ENCODE data around the gene LRRC8E.

Gene LRRC8E

DNA sequence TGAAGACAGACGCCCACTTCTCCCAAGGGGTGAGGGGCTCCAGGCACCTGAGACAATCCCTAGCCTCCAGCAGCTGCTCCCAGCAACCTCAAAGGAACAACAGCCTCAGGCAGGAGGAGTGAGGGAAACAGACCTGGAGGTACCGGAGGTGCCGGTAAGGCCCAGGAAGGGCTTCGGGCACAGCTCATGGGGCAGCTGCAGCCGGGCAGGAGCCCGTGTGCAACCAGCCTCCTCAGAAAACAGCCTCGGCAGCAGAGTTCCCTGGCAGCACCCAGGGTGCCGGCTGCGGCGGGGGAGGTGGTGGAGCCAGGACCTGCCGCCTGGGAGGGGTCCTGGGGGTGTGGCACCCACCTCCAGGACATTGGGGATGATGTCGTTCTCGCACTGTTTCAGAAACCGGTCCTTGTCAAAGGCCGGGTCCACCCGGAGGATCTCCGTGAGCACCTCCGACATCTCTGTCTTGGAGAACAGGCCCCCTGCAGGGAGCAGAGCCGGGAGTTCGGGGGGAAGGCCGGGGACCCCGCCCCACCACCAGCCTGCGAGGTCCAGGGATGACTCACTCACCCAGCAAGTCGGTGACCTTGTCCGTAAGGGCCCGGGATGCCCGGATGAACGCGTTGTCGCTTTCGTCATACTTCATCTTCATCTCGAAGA, 44.1 kb downstream of the LRRC8E start:
- DNase-seq (ENCODE audit: low spot score), result no peak

DNA sequence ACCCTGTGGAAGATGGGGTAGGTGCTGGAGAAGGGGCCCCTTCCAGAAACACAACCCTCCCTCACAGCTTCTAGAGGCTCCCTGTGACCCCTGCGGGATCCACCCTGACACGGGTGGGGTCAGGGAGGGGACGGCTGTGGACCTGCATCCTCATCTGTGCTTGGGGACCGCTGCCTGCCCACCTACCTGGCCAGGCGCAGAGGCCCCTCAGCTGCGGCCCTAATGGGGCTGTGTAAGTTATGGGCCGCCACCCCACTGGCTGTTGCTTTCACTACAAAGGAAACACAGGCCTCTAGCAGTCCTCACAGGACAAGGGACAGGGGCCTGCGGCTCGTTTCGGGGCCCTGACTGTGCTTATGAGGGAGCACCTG, 44.6 kb downstream of the LRRC8E start:
- no peak for DNase-seq (ENCODE audit: low spot score)

DNA sequence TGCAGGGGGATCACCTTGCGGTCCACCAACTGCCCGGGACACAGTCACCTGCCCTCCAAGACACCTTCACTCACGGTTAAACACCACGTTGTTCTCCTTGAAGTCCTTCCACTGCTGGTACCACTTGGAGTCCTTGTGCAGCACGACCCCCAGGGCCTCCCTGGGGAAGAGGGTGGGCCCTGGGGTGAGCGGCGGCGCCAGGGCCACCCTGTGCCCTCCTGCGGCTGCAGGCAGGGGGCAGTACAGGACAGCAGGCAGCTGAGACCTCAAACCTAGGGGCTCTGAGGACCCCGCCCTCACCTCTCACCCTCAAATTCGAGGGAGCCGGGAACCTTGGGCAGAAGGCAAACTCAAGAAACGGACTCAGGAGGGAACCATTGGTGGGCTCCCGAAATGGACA, 45.1 kb downstream of the LRRC8E start:
- peak; percentile 23 for DNase-seq (ENCODE audit: low spot score)

DNA sequence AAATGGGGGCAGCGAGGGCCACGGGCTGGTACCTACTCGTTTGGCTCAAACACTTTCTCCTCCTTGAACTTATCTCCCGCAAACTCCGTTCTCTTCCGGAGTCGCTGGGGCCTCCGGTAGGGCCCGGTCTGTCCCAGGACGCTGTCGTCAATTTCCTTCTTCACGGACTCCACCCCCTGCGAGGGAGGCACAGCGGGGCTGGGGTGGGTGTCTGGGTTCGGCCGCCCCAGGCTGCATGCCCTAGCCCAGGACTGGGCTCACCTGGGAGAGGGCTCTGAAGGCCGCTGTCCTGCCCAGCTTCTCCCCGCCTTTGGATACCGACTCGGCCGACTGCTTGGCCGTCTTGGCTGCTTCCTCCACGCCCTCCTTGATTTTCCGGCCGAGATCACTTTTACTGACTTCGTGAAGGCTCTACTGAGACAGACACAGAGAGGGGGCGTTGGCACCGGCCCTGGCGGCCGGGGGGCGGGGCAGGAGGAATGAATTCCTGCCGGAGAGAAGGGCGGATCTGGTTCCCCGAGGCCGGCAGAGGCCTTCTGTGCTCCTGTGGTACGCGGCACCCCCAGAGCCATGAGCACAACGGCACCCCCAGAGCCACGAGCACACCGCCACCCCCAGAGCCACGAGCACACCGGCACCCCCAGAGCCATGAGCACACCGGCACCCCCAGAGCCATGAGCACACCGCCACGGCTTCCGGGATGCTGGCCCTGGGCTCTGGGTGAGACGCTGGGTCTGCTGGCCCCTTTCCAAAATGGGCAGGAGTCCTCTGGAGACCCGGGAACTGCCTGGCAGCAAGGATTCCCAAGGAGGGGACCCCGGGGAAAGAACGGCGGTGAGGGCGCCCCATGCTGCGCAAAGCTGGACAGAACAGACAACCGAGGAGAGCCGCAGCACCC, 45.8 kb downstream of the LRRC8E start:
- DNase-seq (ENCODE audit: low spot score), result no peak

DNA sequence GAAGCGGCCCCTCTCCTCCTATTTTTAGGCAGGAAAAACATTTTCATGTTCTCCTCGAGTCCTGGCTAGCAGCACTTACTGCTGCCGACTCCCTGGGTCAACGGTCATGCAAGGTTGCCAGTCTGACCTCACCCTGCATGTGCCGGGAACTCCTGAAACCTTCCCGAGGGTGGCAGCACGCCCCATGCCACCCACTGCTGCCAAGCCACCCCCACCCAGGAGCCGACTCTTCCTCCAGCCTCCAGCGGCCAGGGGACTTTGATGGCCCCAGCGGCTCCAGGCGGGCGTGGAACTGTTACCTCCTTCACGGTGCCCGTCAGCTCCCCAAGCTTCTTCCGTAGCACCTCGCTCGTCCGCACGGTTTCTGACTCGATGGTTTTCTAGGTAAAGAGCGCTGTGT, 46.5 kb downstream of the LRRC8E start:
- no peak for DNase-seq (ENCODE audit: low spot score)

DNA sequence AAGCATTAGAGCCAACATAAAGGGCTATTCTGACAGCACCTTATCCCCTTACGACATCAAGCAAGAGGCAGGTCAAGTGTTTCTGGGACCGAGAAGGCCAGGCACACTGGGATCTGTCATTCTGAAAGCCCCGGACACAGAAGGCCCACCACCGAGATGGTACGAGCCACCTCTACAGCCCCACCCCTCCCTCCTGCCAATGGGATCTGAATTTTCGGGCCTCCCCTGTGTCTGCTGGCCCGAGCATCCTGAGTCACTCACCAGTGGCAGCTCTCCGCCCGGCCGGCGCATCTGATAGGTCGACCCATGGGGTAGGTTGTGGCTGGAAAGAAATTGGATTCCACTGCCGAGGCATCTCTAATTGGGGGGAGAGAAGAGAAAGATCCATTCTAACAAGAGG, 52.5 kb downstream of the LRRC8E start:
- no peak for DNase-seq (ENCODE audit: low spot score)

DNA sequence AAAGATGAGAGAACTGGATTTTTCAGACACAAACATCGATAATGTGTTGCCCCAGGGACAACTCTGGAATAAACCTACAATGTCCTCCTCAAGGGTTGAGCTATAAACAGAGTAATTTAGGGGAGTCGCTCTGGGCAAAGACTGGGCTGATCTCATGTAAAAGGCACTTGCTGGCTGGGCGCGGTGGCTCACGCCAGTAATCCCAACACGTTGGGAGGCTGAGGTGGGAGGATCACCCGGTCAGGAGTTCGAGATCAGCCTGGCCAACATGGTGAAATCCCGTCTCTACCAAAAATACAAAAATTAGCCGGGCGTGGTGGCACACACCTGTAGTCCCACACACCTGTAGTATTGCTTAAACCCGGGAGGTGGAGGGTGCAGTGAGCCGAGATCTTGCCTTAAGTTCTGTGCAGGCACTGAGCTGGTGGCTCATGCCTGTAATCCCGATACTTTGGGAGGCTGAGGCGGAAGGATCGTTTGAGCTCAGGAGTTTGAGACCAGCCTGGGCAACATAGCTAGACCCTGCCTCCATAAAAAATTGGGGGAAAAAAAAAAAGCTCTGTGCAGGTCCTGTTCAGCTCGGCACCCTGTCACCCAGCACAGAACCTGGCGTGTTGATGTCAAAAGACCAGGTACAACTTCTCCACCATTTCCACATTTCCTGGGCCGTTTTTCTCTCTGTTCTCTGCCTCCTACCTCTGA, 53.7 kb downstream of the LRRC8E start:
- DNase-seq (ENCODE audit: low spot score), result no peak

DNA sequence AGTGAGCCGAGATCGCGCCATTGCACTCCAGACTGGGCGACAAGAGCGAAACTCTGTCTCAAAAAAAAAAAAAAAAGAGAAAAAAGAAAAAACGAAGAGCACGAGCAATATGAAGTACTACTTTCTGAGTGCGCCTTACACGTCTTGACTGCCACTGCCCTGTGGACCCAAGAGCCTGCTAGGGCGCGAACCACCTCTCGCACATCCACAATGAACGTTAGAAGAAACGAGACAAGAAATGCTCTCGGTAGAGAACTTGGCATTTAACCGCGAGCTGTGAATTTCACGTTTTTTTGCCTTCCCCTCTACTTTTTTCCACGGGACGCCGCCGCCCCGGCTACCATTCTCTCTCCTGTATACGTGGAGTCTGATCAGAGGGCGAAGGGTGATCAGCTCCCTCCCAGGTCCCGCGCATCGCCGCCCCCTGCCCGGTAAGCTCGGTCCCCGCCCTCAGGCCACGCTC, 54.7 kb downstream of the LRRC8E start:
- DNase-seq (ENCODE audit: low spot score), result peak; percentile 51

DNA sequence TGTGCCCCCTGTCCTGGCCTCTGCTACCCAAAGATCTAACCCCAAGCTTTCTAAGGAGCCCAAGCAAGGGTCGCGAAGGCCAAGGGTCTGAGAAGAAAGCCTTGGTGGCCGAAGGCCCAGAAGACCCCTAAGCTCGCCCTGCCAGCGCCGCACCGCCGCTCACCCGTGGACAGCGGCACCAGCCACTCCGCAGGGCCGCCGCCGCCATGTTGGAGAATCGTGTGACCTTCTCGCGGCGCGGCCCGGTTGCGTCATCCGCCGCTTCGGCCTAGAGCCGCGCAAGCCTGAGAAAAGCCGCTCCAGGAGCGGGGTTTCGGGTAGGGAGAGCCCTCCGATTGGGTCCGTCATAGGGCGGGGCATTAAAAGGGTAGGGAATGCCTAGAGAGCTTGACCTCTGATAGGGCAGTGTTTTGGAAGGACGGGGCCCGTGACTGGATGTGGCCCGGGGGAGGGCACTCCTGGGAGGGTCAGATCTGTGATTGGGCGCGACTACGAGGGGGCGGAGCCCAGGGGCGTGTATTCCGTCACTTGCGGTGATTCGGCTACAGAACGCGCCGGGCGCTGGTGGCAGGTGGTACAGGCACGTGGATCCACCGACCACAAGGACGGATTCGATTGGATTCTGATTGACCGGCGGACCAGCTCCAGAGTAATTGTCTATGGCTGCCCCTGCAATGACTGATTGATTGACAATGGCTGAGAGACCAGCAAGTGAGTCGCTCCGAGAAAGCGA, 55.3 kb downstream of the LRRC8E start, which contains the start of gene TIMM44:
TSS of gene TIMM44 (minus strand) at position 223 of the 733 bp plus-strand sequence. CDS start at position 208, 15 bp downstream.
- DNase-seq (ENCODE audit: low spot score), result peak; percentile 100

DNA sequence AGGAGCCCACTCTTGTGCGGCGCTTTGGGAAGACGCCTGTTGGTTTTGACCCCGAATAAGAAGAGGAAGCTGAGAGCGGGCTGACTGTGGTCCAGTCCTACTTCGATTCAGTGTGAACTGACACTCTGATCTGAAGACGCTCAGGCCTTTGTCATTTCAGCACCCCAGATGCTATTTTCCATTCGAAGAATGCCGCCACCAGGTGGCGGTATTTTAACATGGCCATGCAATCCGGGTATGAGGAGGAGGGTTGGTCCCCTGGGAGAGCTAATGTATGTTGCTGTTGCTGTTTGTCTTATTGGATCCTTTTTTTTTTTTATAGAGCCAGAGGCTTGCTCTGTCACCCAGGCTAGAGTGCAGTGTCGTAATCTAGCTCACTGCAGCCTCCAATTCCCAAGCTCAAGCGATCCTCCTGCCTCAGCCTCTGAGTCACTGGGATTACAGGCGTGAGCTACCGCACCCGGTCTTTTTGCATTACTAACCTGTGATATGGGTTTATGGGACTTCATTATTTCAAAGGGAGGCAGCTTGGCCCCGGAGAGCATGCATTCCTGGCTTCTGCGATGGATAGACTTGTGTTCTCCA, 56.0 kb downstream of the LRRC8E start:
- DNase-seq (ENCODE audit: low spot score), result peak; percentile 97

DNA sequence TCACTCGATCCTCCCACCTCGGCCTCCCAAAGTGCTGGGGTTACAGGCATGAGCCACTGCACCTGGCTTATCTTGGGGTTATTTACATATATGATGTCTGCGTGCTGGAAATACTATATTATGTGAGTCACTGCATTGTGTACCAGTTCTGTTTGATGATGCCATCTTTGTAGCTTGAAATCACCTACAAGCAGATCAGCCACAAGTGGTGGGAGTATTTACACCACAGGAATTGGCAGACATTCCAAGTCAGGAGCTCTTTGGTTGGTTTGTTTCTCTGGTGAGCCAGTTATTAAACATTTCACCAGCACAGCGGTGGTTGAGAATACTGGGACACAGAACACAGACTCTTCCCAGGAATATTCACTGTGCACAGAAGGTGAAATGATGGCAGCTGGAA, 59.6 kb downstream of the LRRC8E start:
- no peak for DNase-seq (ENCODE audit: low spot score)
